Fibroblast of villous mesenchyme (primary cell): ENCODE measurements around the gene AOPEP. TPM values are rescaled to one million over a fixed set of nuclear protein-coding genes. Genes with fewer than 3 reads are reported as not detected.
A peak's percentile ranks its signal among the peaks of the same experiment; 100 is the strongest.
"Not testable (repeated sequence)": the region's sequence is repeated elsewhere in the genome, so short reads cannot be mapped to it uniquely, and the experiment has no call there.

Source experiments
- DNase-seq: peaks from one replicate; pipeline ENCODE4 v3.0.0-alpha.2; 2010; ENCODE audit warnings: low read depth
- H3K4me3 ChIP-seq: 2 replicates; pipeline ENCODE4 v1.5.1; 2011; ENCODE audit warnings: low read depth, mild to moderate bottlenecking, low read length
- total RNA-seq: library from RNA; depleted of rRNA; stranded (reverse); fragments of >200 nt; gene quantifications from 2 replicates; pipeline ENCODE4 v1.2.3, GENCODE V29; 2012
- TF ChIP-seq, protein P1 (sequence below): IDR thresholded peaks from 2 replicates; pipeline ENCODE4 v1.5.1; 2012; ENCODE audit warnings: low read depth, mild to moderate bottlenecking, low read length; ENCODE audit not compliant: insufficient read depth

The AOPEP gene
- total RNA-seq, 1 donor: 153 TPM

DNA sequence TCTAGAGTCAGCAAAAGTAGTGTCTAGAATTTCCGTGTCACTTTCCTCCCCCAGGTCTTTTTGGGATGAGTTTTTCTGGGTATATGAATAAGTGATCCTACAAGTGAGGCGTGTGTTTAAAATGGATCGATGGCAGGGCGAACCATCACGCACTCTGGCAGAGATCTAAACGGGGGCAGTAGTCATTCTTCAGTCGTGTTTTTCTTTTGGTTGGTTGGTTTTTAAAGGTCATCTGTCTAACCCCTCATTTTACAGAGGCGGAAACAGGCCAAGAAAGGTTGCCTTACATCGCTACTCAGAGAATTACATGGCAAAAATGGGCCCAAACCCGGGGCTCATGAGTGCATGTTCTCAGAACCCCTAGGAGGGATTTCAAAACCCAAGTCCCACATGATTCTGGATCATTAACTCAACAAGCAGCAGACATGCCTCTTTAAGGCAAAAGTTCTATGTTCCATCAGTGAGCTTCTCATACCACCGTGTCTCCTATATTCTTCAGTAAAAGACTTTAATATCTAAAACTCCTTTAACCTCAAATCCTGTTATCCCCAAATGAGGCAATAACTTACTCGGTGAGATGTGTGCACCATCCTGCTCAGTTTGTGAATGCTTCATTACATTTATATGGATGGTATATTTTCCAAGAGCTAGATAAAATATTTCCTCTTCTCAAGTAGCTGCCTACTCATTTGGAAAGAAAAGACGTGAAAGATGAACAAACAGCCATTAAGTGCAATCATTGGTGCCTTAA lies 145.8 kb downstream of the AOPEP start:
- no peak overlapping the region for H3K4me3 ChIP-seq
- TF ChIP-seq, protein P1, sequence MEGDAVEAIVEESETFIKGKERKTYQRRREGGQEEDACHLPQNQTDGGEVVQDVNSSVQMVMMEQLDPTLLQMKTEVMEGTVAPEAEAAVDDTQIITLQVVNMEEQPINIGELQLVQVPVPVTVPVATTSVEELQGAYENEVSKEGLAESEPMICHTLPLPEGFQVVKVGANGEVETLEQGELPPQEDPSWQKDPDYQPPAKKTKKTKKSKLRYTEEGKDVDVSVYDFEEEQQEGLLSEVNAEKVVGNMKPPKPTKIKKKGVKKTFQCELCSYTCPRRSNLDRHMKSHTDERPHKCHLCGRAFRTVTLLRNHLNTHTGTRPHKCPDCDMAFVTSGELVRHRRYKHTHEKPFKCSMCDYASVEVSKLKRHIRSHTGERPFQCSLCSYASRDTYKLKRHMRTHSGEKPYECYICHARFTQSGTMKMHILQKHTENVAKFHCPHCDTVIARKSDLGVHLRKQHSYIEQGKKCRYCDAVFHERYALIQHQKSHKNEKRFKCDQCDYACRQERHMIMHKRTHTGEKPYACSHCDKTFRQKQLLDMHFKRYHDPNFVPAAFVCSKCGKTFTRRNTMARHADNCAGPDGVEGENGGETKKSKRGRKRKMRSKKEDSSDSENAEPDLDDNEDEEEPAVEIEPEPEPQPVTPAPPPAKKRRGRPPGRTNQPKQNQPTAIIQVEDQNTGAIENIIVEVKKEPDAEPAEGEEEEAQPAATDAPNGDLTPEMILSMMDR: no peak
- DNase-seq: no peak

DNA sequence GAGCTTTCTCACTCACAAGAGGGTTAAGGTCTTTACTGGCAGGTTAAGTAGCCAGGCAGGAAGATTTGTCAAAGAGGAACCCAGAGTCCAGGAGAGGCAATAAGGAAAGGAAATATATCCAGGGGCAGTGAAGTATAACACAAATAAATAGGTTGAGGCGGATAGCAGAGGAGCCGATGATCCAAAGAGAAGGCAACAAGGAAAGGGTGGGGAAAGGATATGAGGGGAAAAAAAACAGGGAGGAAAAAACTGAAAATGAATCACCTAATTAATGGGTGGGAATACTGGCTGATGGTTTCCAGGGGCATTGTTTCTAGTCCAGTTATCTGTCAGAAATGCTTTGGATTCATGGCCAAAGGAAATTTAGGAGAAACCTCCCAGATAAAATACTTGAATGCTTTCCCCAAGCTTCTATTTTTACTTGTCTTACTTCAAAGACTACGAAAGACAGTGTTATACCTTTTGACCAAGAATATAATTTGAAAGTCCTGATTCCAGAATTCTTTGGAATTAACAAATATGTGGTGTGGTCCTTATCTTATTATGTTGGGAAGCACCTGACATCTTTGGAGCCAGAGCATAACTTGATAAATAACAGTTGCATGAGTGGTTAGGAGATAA lies 146.5 kb downstream of the AOPEP start:
- TF ChIP-seq, protein P1: no peak
- DNase-seq: peak; percentile 77

DNA sequence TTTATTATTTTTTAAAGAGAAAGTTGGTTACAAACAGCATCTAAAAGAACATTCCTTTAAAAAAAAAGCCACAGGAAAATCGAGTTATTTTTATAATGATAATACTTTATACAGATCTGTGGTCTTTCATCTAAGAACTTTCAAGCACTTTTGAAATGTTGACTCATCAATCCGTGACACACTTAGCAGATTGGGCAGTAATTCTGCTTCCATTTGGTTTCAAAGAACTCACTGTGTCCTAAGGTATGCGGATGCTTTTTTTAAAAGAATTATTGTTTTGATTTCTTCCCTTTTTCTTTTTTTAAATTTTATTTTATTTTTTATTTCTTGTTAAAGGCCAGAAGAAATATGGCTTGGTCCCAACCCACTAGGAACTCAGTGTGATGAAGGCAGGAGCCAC lies 147.8 kb downstream of the AOPEP start:
- H3K4me3 ChIP-seq: no peak overlapping the region
- peak; percentile 72 for DNase-seq

More for the DNA sequence above, 146.5 kb downstream of the AOPEP start:
- H3K4me3 ChIP-seq: no peak overlapping the region

DNA sequence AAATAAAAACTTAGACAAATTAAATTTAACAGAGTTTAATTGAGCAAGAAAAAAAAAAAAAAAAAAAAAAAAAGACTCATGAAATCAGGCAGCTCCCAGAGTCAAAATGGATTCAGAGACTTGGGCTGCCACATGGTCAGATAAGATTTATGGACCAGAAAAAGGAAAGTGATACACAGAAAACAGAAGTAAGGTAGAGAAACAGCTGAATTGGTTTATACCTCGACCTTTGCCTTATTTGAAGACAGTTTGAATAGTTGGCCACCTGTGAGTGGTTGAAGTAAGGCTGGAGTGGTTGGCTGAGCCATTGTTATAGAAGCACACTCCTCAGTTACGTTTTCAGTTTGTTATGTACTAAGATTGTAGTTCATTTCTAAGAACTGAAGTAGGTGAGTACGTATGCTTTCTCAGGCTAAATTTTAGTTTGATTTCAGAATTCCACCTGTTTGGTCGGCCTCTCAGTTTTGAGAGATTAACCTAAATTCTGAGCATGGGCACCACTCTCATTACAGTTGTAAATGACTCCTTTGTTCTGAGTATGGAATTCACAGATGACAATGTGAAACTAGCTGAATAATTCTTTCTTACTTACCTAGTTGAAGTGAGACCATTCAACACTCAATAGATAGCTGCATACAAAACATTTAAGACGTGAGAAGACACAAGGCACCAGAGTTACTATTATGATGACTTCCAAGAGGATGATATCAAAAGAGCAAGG lies 149.0 kb downstream of the AOPEP start:
- no peak overlapping the region for H3K4me3 ChIP-seq
- TF ChIP-seq, protein P1: no peak
- DNase-seq: no peak

More for the DNA sequence above, 147.8 kb downstream of the AOPEP start:
- TF ChIP-seq, protein P1: no peak

DNA sequence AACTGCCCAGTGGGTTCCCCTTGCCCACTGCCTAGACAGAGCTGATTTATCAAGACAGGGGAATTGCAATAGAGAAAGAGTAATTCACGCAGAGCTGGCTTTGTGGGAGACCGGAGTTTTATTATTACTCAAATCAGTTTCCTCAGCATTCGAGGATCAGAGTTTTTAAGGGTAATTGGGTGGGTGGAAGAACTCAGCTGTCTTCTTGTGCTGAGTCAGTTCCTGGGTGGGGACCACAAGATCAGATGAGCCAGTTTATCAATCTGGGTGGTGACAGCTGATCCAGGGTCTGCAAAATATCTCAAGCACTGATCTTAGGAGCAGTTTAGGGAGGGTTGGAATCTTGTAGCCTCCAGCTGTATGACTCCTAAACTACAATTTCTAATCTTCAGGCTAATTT lies 152.3 kb downstream of the AOPEP start:
- DNase-seq: peak; percentile 85
- not testable (repeated sequence) for H3K4me3 ChIP-seq

DNA sequence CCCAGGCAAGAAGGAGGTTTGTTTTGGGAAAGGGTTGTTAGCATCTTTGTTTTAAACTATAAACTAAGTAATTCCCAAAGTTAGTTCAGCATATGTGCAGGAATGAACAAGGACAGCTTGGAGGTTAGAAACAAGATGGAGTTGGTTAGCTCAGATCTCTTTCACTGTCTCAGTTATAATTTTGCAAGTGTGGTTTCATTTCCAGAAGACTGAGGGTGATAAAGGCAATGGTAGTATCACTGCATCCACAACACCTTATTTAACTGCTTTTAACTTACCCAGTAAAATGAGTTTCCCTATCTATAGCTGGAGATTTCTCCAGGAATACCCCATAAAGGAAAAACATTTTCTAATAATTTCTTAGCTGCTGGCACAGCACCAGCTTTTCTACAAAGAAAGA lies 152.7 kb downstream of the AOPEP start:
- H3K4me3 ChIP-seq: no peak overlapping the region
- no peak for DNase-seq
- TF ChIP-seq, protein P1: no peak

DNA sequence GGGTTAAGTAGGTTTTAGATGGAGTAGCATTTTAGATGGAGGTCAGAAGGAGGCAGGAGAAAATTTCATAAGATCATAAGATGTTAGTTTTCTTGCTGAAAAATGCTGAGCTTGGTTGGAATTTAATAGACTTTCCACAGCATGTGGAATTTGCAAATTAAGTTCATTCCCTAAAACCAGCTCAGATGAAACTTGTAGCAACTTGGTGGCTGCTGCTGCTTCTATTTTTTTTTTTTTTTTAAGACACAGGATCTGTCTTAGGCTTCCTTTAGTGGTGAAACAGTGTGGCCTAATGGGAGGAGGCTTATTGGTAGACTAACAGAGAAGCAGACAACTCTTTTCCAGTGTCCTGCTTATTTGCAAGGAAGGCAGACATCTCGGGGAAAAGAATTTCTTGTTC lies 154.5 kb downstream of the AOPEP start:
- peak; percentile 72 for DNase-seq
- TF ChIP-seq, protein P1: no peak
- H3K4me3 ChIP-seq: no peak overlapping the region
